Measurements from ENCODE around the gene STX8. TPM values are rescaled to one million over a fixed set of nuclear protein-coding genes. Genes with fewer than 3 reads are reported as not detected.
"Not testable (repeated sequence)": the region's sequence is repeated elsewhere in the genome, so short reads cannot be mapped to it uniquely, and the experiment has no call there.

The STX8 gene
- total RNA-seq, 4 donors from 2014 or later, result 58.6 to 86.9 (median 66.3) TPM

DNA sequence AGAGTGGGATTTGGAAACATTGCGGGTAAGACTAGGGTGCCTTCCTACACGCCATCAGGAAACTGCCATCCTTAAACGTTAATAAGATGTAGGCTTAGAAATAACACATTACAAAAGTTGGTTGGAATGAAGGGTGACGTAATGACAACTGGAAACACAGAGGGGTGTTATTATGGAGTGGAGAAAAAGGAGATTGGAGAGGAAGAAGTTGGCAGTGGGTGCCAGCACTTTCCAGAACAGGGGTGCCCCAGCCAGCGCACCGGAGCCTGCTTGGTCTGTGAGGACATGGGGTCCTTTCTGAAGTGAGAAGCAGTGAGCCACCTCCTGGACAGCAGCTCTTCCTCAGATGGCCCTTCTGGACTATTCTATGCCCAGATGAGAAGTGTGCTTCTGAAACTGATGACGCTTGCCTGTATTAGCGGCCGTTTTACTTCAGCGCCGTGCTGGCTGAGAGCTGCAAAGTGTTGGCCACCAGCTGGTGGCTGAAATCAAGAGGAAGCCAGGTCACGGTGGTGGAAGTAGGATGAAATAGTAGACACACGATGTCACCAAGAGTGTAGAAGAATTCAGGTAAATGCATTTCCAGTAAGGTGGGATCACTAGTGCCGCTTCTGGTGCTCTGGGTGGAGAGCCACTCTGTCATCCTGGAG is 309.5 kb downstream of the STX8 start:
- TF ChIP-seq, protein P1, sequence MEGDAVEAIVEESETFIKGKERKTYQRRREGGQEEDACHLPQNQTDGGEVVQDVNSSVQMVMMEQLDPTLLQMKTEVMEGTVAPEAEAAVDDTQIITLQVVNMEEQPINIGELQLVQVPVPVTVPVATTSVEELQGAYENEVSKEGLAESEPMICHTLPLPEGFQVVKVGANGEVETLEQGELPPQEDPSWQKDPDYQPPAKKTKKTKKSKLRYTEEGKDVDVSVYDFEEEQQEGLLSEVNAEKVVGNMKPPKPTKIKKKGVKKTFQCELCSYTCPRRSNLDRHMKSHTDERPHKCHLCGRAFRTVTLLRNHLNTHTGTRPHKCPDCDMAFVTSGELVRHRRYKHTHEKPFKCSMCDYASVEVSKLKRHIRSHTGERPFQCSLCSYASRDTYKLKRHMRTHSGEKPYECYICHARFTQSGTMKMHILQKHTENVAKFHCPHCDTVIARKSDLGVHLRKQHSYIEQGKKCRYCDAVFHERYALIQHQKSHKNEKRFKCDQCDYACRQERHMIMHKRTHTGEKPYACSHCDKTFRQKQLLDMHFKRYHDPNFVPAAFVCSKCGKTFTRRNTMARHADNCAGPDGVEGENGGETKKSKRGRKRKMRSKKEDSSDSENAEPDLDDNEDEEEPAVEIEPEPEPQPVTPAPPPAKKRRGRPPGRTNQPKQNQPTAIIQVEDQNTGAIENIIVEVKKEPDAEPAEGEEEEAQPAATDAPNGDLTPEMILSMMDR (IDR thresholded peaks at IDR 0.05), result no peak
- DNase-seq (ENCODE audit: low spot score), result no peak
- ATAC-seq (ENCODE audit: low FRiP score), result no peak

DNA sequence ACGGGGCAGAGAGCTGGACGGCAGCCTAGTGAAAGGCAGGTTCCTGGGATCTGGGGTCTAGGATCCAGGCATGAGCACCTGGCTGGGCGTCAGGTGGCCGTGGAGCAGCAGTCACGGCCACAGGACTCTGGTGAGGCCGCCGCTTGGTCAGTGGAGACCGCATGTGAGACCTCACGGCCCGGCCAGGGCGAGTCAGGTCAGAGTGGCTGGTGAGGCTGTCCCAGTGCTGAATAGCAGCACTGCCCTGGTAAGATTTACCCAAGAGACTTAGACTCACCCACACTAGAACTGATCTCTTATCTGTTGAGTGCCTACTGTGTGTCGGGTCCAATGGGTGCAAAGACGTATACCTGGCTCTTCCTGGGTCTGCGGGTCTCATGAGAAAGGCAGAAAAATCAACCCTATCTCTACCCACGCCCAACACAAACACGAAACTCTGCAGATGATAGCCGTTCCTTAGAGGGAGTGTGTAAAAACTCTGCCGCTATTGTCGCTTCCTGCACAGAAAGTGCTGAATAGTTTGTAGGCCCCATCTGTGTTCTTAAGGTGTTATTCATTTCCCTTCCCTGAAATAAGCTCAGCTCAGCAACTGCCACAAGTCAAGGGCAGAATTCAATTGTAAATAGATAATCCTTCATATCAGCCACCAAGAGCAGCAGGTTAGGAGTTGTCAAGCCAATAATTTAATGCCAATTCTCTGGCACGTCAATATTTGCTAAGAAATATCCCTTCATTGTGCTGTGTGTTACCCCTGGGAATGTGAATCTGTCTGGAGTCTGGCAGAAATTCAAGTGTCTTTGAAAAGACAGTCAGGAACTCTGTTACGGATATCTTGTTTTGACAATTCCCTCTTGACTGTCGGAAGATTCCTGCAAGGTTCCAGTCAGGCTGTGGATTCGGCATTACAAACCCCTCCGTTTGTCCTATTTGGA is 314.3 kb downstream of the STX8 start:
- DNase-seq (ENCODE audit: low spot score) (no peak), ATAC-seq (ENCODE audit: low FRiP score) (no peak)
- TF ChIP-seq, protein P1 (IDR thresholded peaks at IDR 0.05), result no peak

DNA sequence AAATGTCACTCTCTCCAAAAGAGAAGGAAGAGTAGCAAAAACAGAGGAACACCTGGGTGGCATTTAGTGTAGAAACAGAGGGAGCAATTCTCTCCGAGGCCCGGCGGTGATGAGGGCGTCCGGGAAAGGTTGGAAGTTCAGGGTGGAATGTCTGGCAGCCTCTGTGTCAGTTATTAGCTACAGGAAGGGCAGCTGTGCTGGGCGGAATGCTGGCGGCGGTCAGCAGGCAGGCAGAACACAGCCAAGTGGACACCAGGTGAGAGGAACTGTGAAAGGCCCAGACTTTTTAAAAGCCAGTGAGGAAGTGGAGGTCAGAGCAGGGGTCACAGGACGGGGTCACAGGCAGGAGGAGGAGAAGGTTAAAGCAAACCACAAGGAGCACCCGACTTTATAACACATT is 316.2 kb downstream of the STX8 start:
- TF ChIP-seq, protein P1 (IDR thresholded peaks at IDR 0.05), result no peak
- DNase-seq (ENCODE audit: low spot score) (no peak), ATAC-seq (ENCODE audit: low FRiP score) (peak; percentile 35)

DNA sequence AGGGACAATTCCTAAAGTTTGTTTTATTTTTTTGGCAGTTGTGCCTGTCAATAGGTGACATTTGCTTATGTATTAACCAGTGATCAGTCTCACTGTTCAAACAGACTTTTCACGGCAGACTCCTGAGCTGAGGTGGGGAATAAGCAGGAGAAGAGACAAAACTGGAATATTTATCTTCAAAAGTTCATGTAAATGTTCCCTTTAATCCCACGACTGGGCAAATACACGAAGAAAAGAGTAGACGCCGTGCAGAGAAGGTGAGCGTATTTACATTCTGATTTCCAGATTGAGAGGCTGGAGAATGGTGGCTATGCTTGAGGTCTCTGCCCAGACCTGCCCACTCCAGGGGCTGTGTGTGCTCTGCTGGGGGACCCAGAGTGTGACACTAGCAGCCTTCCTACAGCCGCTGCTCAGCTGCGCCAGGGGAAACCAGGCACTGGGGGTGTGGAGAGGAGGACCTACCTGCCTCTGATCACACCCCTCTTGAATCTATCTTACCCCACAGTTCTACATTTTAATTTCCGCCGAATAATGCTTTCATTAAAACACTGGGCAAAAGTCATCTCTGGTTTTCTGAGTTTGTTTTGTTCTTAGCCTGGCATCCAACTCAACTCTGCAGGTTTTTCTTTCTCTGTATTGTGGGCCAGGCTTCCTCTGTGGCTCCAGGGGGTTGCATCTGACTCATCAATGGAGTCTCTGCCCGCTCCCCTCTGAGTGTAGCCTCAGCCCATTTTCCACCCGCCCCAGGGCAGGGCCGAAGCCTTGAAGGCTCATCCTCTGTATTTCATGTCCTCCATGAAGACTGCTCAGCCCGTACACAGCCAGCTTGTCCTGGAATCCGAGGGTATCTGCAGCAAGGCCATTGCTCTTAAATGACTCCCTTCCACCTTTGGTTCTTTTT is 317.3 kb downstream of the STX8 start:
- DNase-seq (ENCODE audit: low spot score), result no peak
- ATAC-seq (ENCODE audit: low FRiP score), result no peak
- TF ChIP-seq, protein P1 (IDR thresholded peaks at IDR 0.05), result no peak

DNA sequence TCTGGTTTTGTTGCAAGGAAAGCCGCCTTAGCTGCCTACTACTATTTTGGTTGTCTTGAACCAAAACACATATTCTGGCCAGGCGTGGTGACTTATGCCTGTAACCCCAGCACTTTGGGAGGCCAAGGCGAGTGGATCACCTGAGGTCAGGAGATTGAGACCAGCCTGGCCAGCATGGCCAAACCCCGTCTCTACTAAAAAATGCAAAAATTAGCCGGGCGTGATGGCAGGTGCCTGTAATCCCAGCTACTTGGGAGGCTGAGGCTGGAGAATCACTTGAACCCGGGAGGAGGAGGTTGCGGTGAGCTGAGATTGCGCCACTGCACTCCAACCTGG is 318.0 kb downstream of the STX8 start:
- ATAC-seq (ENCODE audit: low FRiP score); DNase-seq (ENCODE audit: low spot score): not testable (repeated sequence)

DNA sequence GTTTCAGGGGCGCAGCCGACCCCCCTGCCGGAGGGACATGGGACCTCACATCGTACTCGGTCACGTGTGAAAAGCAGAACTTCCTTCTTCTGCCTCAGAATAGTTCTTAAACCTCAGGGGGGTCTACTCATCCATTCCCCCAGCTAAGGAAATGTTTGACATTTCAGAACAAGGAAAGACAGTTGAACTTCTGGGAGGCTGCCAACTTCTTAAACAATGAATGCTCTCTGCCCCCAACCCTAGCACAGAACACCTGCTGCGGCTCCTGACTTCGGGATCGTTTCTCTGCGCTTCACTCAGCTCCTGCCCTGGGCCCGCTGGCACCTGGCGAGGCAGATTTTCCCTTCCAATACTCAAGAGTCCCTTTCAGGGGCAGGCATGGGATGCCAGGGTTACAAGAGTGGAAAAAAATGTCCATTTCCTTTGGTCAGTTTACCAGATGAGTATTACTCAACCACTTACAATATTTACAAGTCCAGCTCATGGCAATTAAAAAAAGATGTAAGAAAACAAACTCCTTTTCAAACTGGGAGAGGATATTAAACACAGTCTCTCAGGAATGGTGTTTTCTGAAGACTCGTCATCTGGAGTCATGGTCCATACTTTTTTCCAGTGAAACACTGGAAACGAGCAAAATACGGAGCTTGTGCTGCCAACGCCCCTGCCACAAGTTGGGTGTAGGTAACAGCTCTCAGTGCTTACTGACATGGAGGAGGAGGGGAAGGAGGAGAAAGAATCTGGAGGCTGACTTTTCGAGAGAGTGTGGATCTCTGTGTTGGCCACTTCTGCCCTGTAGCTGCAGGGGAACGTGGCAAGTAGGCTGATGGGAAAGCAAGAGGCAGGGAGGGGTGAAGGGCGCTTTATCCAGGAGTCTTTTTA is 318.6 kb downstream of the STX8 start:
- TF ChIP-seq, protein P1 (IDR thresholded peaks at IDR 0.05), result no peak
- DNase-seq (ENCODE audit: low spot score) (no peak), ATAC-seq (ENCODE audit: low FRiP score) (no peak)

Data from omental fat pad (tissue), 4 donors.